GM21526 (cell line): ENCODE results near the gene PACS2.

Experiments
- ATAC-seq: cut with Tn5 transposase; IDR thresholded peaks from one replicate; pipeline ENCODE4 v1.9.1; 2021; ENCODE audit warnings: moderate library complexity; ENCODE audit not compliant: unreplicated experiment, low FRiP score

The PACS2 gene

GRCh38 chr14:105383083-105383730 lies 68.7 kb downstream of the PACS2 start:
- no peak for ATAC-seq

- no peak for ATAC-seq
Measured at GRCh38 chr14:105384041-105384557, 69.6 kb downstream of the PACS2 start.

- no peak for ATAC-seq
Measured at GRCh38 chr14:105384605-105385321, 70.2 kb downstream of the PACS2 start.

DNA sequence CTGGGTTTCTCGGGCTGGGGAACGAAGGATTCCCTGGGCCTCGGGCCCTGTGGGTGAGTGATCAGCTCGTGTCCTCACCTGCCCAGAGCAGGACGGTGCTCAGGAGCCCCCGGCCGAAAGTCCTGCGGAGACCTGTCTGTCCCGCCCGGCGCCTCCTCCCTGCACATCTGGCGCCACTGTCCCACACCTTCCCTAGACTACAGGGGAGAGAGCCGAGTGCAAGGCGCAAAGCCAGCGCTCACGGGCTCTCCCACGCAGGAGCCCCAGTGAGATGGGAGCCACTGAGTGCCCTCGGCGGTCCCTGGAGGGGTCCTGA lies 70.7 kb downstream of the PACS2 start:
- ATAC-seq: no peak

- ATAC-seq: no peak
Measured at GRCh38 chr14:105385698-105386365, 71.3 kb downstream of the PACS2 start.

- no peak for ATAC-seq
Measured at GRCh38 chr14:105386581-105387529, 72.3 kb downstream of the PACS2 start.

GRCh38 chr14:105387530-105387922 lies 73.0 kb downstream of the PACS2 start:
- ATAC-seq: no peak

GRCh38 chr14:105388110-105388951 lies 73.8 kb downstream of the PACS2 start:
- no peak for ATAC-seq

DNA sequence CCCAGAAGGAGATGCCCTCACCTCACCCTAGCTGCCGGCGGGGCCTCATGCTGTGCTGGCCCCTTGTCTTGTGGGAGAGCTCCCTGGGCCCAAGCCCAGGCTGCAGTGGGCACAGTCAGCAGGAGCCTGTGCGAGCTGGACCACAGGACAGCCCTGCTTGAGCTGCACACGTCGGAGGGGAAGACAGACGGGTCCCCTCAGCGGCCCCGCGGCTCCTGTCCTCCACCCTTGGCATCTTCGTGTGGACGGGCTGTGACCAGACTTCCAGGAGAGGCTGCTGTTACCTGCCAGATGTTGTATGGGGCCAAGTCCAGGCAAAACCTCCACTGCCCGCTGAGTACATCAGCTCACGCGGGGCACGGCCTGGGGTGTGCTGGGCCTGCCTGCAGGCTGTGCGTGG lies 74.4 kb downstream of the PACS2 start:
- ATAC-seq: no peak

DNA sequence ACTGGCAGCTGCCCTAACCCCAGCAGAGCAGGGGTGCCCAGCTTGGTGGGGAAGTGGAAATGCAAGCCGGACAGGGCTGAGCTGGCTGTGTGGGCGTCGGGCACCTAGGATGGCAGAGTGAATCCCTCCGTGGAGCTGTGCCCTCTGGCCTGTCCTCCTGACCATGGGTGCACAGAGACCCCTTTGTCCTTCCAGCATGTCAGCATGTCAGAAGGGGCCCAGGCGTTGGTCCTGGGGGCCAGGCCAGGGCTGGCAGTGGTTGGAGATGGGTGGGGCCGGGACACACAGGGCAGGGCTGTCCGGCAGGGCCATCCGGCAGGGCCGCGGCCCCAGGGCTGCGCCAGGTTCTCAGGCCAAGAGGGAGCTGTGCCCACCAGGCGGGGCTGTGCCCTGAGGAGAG lies 75.0 kb downstream of the PACS2 start:
- ATAC-seq: no peak

- ATAC-seq: no peak
Measured at GRCh38 chr14:105389976-105390848, 75.7 kb downstream of the PACS2 start.

DNA sequence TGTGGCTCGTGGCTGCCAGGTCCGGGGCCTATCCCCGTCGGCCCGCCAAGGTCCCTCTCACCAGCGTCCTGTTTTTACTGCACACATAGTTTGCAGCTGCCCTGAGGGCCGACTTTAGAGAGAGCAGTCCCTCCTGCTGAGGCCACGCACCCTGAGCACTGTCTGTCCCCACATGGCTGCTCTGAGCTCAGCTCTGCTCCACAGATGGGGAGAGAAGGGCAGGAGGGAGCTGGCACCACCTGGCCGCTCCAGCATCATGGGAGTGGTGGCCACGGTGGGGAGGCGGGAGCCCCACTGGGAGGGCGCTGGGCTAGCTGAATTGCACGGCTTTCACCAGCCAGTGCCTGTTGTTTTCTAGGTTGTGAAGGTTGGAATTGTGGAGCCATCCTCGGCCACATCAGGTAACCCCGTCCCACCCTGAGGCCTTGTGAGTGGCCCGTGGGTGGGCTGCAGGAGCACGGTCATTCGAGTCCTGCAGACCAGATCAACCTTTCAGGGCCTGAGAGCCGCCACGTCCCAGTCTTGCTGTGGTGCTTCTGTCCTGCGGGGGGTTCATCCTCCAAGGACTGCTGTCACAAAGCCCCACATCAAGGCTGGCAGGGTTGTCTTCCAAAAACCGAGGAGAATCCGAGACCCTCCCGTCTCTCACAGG lies 76.4 kb downstream of the PACS2 start:
- ATAC-seq: no peak

- no peak for ATAC-seq
Measured at GRCh38 chr14:105391541-105391940, 77.0 kb downstream of the PACS2 start.

- ATAC-seq: no peak
Measured at GRCh38 chr14:105392131-105393090, 77.9 kb downstream of the PACS2 start.

DNA sequence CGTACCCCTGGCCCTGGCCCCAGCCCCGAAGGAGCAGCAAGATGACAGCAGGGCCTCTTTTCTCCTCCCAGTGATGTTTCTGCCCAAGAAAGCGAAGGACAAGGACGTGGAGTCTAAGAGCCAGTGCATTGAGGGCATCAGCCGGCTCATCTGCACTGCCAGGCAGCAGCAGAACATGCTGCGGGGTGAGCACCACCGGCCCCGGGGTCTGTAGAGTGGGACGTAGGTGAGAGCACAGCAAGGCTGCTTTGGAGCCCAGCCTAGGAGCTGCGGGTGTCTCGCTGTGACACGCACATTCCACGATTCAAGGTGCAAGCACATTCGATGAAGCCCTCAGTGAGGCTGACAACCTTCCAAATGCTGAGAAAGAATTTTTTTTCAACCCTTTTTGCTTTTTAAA lies 78.6 kb downstream of the PACS2 start:
- ATAC-seq: no peak

GRCh38 chr14:105394714-105395537 lies 80.4 kb downstream of the PACS2 start:
- no peak for ATAC-seq

- ATAC-seq: no peak
Measured at GRCh38 chr14:105395538-105395854, 80.9 kb downstream of the PACS2 start.
